HAP-1 (cell line): ENCODE data around the gene CIDEB.
A peak's percentile ranks its signal among the peaks of the same experiment; 100 is the strongest.

Source experiments
- DNase-seq, 2 experiments: peaks; one replicate each; pipeline ENCODE4 v3.0.0-alpha.2; 2016 to 2020; ENCODE audit warnings: low spot score in 2 of 2
- H3K27me3 ChIP-seq: fragments of 250-450 bp; sonication (Bioruptor Pico); 2 replicates; pipeline ENCODE4 v1.5.1; 2020; ENCODE audit warnings: low read depth, mild to moderate bottlenecking, moderate library complexity
- H3K36me3 ChIP-seq: fragments of 250-450 bp; sonication (Bioruptor Pico); replicated peaks from 2 replicates; pipeline ENCODE4 v1.5.1; 2020; ENCODE audit warnings: mild to moderate bottlenecking
- H3K4me1 ChIP-seq: fragments of 250-450 bp; sonication (Bioruptor Pico); 2 replicates; pipeline ENCODE4 v1.5.1; 2020; ENCODE audit warnings: mild to moderate bottlenecking
- H3K4me3 ChIP-seq: fragments of 250-450 bp; sonication (Bioruptor Pico); 2 replicates; pipeline ENCODE4 v1.5.1; 2020; ENCODE audit warnings: mild to moderate bottlenecking, moderate library complexity
- H3K9me3 ChIP-seq: fragments of 250-450 bp; sonication (Bioruptor Pico); 2 replicates; pipeline ENCODE4 v1.5.1; 2020; ENCODE audit warnings: mild to moderate bottlenecking, moderate library complexity
- in situ Hi-C: fragments of 300-500 bp; cut with MboI; formaldehyde crosslinking; loops from 3 replicates; pipeline ENCODE4 v1.14.3; 2020; ENCODE audit warnings: low sequenced_read_pairs, inconsistent platforms, mixed read lengths

The CIDEB gene

DNA sequence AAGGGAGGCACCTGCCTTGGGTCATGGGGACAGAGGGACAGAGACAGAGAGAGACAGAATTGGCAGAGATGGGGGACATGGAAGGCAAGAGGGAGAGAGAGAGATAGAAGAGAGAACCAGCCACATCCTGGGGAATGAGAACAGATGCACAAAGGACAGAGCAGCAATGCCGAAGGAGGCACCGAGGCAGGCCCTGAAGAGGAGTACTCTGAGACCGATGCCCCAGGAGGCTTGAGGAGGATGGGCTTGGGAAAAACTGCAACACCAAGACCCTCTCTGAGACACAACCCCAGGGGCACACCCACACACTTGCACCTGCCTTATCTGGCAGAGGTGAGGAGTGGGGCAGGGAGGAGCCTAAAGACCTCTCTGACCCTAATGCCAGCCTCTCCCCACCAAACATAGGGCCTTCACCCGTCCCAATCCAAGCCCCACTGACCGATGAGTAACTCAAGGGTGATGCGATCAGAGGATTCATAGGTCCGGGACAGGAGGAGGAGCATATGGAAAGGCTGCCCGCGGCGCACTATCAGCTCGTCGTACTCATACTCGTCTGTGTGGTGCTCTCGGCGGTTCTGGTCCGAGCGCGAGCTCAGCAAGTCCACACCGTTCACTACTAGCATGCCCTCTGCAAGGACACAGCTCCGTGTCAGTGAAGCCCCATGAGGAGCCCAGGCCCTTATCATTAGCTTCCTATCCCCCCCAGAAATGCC lies 46.4 kb downstream of the CIDEB start:
- in situ Hi-C loops, result no loop called here
- no peak for DNase-seq
- H3K9me3 ChIP-seq, result no peaks in the 10 kb centered on the region

DNA sequence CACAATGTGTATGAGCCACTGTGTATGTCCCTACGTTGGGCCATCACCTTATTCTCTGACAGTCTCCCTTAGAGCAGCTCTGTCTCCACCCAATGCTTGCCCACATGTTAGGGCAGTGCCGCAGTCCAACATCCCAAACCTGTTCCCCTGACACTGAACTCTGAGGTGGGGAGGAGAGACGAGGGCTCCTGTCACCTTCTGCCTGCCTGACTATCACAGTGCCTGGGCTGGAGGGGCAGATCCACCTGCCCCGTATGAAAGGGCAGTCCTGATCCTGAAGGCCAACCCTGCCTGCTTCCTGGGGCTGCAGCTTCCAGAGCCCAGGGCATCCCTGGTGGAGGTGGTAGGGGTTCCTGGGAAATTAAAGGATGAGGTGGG lies 47.0 kb downstream of the CIDEB start:
- in situ Hi-C loops, result no loop called here
- DNase-seq, result no peak
- H3K4me3 ChIP-seq, result no peak overlapping the region
- no peaks in the 10 kb centered on the region for H3K27me3 ChIP-seq
- no peaks in the 10 kb centered on the region for H3K9me3 ChIP-seq
- no peaks in the 10 kb centered on the region for H3K4me1 ChIP-seq
- no peaks in the 10 kb centered on the region for H3K36me3 ChIP-seq

More for the DNA sequence above, 46.4 kb downstream of the CIDEB start:
- Histone ChIP-seq H3K36me3 (no peaks in the 10 kb centered on the region), H3K27me3 (no peaks in the 10 kb centered on the region), H3K4me1 (no peaks in the 10 kb centered on the region), H3K4me3 (no peak overlapping the region)

DNA sequence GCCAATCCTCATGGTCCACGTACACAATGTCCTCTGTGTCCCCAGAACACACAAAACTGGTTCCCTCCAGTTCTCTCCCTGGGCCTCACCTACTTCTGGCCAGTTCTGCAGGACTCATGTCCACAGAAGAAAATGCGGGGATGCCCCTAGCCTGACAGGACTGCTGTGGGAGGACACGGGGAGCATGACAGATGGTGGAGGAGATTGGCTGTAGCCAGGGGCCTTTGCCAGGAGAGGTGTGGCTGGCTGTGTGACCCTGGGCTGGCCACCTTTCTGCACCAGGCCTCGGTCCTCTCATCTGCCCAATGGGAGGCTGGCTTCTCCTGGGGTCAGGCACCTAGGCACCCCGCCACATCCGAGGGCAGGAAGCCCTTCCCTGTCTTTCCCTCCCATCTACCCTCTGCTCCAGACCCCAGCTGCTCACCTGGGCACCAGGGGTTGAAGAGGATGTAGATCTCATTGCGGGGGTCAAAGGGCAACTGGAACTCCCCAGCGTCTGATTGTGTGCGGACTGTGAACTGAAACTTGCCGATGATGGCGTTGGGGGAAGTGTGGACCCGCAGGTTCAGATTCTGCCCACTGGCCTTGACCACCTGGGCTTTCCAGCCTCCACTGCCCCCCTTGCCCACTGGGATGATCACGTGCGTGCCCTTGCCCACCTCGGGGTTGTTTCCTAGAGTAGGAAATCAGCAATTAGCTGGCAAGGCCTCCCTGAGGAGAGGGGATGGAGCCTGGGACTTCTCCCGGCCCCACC lies 47.6 kb downstream of the CIDEB start:
- no peaks in the 10 kb centered on the region for H3K9me3 ChIP-seq
- in situ Hi-C loops, result no loop called here
- no peaks in the 10 kb centered on the region for H3K27me3 ChIP-seq
- DNase-seq, result no peak
- no peaks in the 10 kb centered on the region for H3K4me1 ChIP-seq
- H3K4me3 ChIP-seq, result no peak overlapping the region
- H3K36me3 ChIP-seq, result no peaks in the 10 kb centered on the region

DNA sequence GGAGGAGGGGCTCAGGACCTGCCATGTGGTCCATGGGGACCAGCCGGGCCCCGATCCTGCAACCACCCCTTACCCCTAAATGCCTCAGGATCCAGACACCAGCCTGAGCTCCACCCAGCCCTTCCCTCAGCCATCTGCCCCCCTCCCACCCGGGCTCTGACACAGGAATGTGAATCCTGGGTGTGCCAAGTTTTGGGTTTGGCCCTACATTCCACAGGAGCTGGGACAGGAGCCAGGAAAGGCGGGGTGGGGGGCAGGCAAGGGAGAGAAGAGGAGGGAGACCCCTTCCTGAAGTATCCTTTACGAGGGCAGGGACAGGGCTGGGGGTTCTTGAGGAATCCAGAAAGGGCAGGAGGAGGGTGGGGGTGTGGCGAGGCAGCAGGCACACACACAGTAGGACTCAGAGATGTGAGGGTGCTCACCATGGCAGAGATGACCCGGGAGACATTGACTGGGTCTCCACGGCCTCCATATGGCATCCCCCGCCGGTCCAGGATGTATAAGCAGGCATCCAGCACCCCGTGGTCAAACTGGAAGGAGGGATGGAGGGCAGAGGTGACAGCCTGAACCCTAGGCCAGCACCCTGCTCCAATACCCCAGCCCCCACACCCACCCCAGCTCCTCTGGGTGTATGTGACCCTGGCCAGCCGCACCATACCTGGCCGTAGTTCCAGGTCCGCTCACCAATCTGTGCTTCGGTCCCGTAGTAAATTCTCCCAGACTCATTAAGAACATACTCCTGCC lies 48.3 kb downstream of the CIDEB start:
- peak in 1 of 2 experiments; percentile 38 for DNase-seq
- no peaks in the 10 kb centered on the region for H3K9me3 ChIP-seq
- H3K36me3 ChIP-seq, result no peaks in the 10 kb centered on the region
- no peak overlapping the region for H3K4me3 ChIP-seq
- no peaks in the 10 kb centered on the region for H3K4me1 ChIP-seq
- no peaks in the 10 kb centered on the region for H3K27me3 ChIP-seq
- in situ Hi-C loops, result no loop called here

DNA sequence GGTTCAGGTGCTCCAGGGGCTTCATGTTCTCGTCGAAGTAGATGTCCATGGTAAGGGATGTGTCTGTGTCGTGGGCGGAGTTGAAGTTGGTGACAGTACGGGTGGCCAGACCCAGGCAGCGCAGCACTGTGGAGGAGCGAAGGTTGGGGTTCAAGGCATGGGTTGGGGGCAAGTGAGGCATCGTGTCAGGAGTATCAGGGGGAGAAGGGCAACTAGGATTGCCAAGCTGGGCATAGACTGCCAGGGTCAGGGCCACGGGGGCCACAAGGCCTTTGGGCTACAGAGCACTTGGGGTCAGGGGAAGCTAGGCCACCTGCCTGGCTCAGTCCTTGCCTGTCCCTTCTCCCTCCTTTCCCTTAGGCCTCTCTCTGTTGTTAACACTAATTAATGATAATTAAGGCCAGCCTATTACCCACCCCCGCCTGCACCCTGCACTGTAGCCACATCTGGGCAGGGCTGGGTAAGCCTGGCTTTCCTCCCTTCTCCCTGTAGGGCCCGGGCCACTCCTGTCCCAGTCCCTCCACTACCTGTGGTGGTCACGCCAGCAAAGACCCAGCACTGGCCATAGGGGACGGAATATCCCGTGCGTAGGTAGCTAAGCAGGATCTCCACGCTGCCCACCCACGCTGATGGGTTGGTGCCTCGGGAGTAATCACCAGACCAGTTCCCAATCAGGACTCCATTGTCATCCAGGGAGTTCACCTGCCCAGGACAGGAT lies 49.1 kb downstream of the CIDEB start:
- no peak for DNase-seq
- no peaks in the 10 kb centered on the region for H3K9me3 ChIP-seq
- no peaks in the 10 kb centered on the region for H3K36me3 ChIP-seq
- H3K4me3 ChIP-seq, result no peak overlapping the region
- no peaks in the 10 kb centered on the region for H3K27me3 ChIP-seq
- in situ Hi-C loops, result no loop called here
- no peaks in the 10 kb centered on the region for H3K4me1 ChIP-seq

DNA sequence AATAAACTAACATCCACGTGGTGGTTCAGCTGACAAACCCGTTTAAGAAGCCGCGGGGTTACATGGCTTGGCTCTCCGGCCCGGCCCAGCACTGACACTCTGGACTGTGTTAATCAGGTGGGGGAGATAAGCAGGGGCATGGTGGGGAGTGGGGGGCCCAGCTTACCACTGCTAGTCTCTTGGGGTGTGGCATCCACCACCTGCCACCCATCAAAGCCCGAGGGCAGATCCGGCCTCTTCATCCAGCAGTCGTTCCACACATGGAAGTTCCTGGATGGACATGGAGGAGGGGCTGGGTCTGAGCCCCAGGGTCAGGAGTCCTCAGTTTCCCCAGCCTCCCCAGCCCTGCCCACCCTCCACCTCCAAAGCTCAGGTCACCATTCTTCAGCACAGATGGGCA lies 49.7 kb downstream of the CIDEB start:
- in situ Hi-C loops, result no loop called here
- Histone ChIP-seq H3K4me3 (no peak overlapping the region), H3K27me3 (no peaks in the 10 kb centered on the region), H3K4me1 (no peaks in the 10 kb centered on the region), H3K9me3 (no peaks in the 10 kb centered on the region), H3K36me3 (no peaks in the 10 kb centered on the region)
- DNase-seq, result no peak

DNA sequence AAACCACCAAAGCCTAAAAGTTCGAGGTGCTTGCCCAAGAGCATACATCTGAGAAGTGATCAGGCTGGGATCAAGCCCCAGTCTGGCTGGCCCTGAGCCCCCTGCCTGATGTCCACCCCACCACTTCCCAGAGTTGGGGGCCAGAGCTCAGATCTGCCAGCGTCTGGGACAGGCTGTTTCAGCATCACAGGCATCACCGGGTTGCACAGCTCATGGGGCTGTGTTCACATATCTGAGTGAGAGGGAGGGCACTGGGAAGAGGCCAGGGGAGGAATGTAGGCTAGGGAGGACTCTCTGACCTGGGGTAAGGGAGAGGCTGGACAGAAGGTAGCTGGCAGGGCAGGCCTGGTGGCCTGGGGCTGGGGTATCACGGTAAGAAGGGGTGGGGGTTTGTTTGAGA lies 50.8 kb downstream of the CIDEB start:
- Histone ChIP-seq H3K27me3 (no peaks in the 10 kb centered on the region), H3K4me3 (no peak overlapping the region), H3K36me3 (no peaks in the 10 kb centered on the region), H3K9me3 (no peaks in the 10 kb centered on the region), H3K4me1 (no peaks in the 10 kb centered on the region)
- in situ Hi-C loops, result no loop called here
- DNase-seq, result no peak

DNA sequence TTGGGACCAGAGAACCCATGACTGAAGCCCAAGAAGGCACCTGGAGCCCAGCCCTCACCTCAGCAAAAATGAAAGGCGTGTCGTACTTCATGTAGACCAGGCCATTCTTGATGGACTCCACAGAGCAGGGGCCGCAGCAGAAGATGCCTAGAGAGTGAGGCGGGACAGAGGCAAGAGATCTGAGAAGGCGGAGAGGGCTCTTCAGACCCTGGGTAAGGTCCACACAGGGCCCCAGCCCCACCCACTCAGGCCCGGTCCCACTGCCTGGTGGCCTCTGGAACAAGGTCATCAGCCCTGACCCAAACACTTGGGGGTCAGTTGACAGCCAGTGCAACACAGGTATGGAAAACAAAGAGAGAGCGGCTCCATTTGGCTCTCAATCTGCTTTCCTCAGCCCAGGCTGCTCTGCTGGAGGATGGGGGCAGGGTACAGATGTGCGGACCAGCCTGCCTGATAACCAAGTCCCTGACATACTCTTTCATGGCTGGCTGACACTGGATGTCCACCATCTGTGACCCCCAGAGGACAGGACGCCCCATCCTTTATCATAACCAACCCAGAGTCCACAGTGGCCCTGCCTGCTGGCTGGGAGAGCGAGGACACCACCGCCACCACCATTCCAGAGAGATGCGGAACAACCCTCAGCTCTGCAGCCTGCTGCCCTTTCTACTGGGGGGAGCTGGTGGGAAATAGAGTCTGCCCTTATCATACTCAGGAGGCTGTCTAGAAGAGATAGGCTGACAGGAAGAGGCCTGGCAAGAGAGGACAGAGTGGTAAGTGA lies 51.7 kb downstream of the CIDEB start:
- in situ Hi-C loops, result no loop called here
- no peak for DNase-seq
- Histone ChIP-seq H3K36me3 (no peaks in the 10 kb centered on the region), H3K4me1 (no peaks in the 10 kb centered on the region), H3K9me3 (no peaks in the 10 kb centered on the region), H3K27me3 (no peaks in the 10 kb centered on the region), H3K4me3 (no peak overlapping the region)

DNA sequence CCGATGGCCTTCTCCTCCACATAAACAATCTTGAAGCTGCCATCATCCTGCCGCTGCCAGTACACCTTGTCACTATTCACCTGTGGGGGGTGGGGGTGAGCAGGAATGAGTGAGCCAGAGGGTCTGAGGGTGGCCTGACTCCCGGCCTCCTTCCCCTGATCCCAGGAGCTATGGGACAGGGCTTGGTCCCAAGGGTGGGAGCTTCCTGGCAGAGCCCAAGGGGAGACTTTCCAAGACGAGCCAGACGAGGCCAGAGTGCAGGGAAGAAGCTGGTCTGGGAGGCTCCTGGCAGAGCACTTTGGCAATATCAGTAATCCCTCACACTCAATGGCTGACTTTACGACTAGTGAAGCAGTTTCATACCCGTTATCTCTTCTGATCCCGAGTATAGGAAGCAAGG lies 52.3 kb downstream of the CIDEB start:
- no peaks in the 10 kb centered on the region for H3K9me3 ChIP-seq
- no peaks in the 10 kb centered on the region for H3K36me3 ChIP-seq
- DNase-seq, result no peak
- in situ Hi-C loops, result no loop called here
- H3K4me3 ChIP-seq, result no peak overlapping the region
- no peaks in the 10 kb centered on the region for H3K4me1 ChIP-seq
- H3K27me3 ChIP-seq, result no peaks in the 10 kb centered on the region
